Measurements from ENCODE around the gene ZFP37. TPM values are rescaled to one million over a fixed set of nuclear protein-coding genes. Genes with fewer than 3 reads are reported as not detected.
"Not testable (repeated sequence)": the region's sequence is repeated elsewhere in the genome, so short reads cannot be mapped to it uniquely, and the experiment has no call there.

ZFP37 gene
- polyA plus RNA-seq, 4 donors = 0.54 to 2.2 (median 1.00) TPM; not detected in 1

DNA sequence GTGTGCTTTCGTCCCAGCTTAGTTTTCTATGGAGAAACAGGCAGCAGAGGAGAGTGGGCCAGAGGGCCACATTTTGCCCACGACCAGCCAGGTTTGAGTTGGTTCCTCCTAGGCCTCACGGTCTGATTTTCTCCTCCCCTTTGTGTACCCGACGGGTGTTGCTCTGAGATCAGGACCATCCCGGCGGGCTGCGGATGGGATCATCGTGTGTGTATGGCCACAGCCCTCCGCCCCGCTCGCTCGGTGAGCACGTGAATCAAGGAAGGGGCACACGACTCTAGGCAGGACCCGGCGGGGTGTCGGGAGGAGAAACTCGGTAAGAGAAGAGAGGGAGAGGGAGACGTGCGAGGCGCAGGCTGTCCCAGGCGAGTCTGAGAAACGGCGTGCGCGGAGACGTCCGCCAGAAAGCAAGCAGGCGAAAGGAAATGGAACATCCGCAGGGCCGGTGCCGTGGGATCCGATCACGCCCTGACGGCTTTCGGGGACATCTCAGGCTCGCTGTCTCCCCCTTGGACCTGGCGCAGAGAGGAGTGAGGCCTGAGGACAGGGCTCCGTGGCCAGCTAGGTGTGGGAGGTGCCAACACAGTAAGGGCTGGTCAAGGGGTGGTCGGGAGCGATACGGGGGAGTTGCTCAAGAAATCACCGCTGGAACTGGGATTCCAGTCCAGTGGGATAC lies 5.9 kb upstream of the ZFP37 start:
- Histone ChIP-seq H3K27me3 (ENCODE audit: control insufficient read depth in 3 of 3, insufficient read depth in 3 of 3, low read length in 3 of 3) (peaks cover 0 to 33% (median 25%) of the 10 kb centered on the region in 3 donors), H3K9me3 (ENCODE audit: control insufficient read depth in 2 of 2, insufficient read depth in 1 of 2, low read depth in 1 of 2, low read length in 1 of 2) (peaks cover 5 to 34% of the 10 kb centered on the region in 2 donors)
- not testable (repeated sequence) for DNase-seq; H3K36me3 ChIP-seq (ENCODE audit: control insufficient read depth in 3 of 3, insufficient read depth in 2 of 3, low read depth in 1 of 3, low read length in 3 of 3); H3K27ac ChIP-seq (ENCODE audit: low read depth in 1 of 3, low read length in 2 of 3); H3K4me3 ChIP-seq (ENCODE audit: low read depth in 1 of 3, low read length in 3 of 3); H3K4me1 ChIP-seq (ENCODE audit: control insufficient read depth in 3 of 3, insufficient read depth in 2 of 3, low read depth in 1 of 3, low read length in 2 of 3); FAIRE-seq
- 25 to 75% (median 53%) methylated on average over 31 to 43 of the region's 44 CpGs for WGBS, 3 donors

DNA sequence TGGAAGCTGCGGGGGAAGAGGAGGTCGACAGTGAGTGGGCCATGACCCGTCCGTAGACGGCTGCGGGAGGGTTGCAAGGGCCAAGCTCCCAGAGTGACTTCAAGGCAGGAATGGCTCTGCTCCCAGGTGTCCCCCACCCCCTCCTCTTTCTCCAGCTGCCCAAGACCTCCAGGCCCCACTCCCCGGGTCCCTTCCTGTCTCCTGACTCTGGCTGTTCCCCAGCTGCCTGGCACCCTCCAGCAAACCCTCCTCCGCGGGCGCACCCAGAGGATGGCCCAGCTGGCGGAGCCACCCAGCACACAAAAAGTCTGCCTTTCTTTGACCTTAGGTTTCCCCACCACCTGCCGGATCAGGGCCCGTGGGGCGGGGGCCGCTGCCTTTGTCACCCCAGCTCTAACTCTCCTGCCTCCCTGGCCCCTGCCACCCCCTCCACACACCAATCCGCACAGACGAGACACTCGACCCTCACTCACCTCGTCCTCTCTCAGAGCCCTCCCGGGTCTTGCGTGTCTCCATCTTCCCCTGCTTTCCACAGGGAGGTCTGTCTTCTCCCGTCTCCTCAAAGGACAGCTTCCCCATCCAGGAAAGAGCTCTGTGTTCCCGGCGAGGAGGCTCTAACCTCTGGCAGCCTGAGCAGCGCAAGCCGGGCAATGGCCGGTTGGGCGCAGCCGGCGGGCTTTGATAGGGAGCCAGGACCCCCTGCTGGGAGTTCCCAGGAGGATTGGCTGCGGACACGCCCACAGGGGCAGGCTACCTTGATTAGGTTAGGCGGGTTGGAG lies 4.7 kb upstream of the ZFP37 start:
- H3K36me3 ChIP-seq (ENCODE audit: control insufficient read depth in 3 of 3, insufficient read depth in 2 of 3, low read depth in 1 of 3, low read length in 3 of 3); H3K4me1 ChIP-seq (ENCODE audit: control insufficient read depth in 3 of 3, insufficient read depth in 2 of 3, low read depth in 1 of 3, low read length in 2 of 3); DNase-seq; H3K27ac ChIP-seq (ENCODE audit: low read depth in 1 of 3, low read length in 2 of 3); FAIRE-seq; H3K4me3 ChIP-seq (ENCODE audit: low read depth in 1 of 3, low read length in 3 of 3): not testable (repeated sequence)
- 13 to 50% (median 26%) methylated on average over 19 to 23 of the region's 33 CpGs for WGBS, 3 donors
- H3K27me3 ChIP-seq (ENCODE audit: control insufficient read depth in 3 of 3, insufficient read depth in 3 of 3, low read length in 3 of 3) = peaks cover 0 to 33% (median 25%) of the 10 kb centered on the region in 3 donors
- peaks cover 5 to 40% of the 10 kb centered on the region in 2 donors for H3K9me3 ChIP-seq (ENCODE audit: control insufficient read depth in 2 of 2, insufficient read depth in 1 of 2, low read depth in 1 of 2, low read length in 1 of 2)

DNA sequence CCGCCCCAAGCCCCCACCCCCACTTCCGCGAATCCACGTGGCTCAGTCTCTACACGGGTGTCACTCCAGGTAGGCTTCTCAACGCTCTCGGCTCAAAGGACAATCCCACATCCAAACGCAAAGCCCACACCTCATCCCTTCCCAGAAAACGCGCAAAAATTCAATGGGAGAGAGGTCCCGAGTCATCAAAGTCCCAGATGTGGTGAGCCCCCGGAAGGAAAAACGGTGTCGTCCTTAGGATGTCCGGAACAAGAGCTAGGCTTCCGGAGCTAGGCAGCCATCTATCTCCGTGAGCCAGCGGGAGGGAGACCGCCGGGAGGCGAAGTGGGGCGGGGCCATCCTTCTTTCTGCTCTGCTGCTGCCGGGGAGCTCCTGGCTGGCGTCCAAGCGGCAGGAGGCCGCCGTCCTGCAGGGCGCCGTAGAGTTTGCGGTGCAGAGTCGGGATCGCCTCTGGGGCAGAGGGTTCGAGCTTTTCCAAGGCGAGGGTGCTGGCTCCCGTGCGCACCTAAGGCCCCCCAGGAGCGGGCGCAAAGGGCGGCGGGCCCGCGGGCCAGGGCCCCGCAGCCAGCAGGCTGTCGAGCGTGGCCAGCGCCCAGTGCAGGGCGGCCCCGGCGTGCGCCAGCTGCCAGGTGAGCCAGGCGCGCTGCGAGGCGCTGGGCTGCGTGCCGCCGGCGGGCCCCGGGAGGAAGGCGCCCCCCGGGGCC lies 3.2 kb upstream of the ZFP37 start:
- H3K4me3 ChIP-seq (ENCODE audit: low read depth in 1 of 3, low read length in 3 of 3); H3K4me1 ChIP-seq (ENCODE audit: control insufficient read depth in 3 of 3, insufficient read depth in 2 of 3, low read depth in 1 of 3, low read length in 2 of 3); H3K27ac ChIP-seq (ENCODE audit: low read depth in 1 of 3, low read length in 2 of 3); DNase-seq; FAIRE-seq; H3K36me3 ChIP-seq (ENCODE audit: control insufficient read depth in 3 of 3, insufficient read depth in 2 of 3, low read depth in 1 of 3, low read length in 3 of 3): not testable (repeated sequence)
- Histone ChIP-seq H3K9me3 (ENCODE audit: control insufficient read depth in 2 of 2, insufficient read depth in 1 of 2, low read depth in 1 of 2, low read length in 1 of 2) (peaks cover 5 to 54% of the 10 kb centered on the region in 2 donors), H3K27me3 (ENCODE audit: control insufficient read depth in 3 of 3, insufficient read depth in 3 of 3, low read length in 3 of 3) (peaks cover 0 to 33% (median 25%) of the 10 kb centered on the region in 3 donors)
- 6 to 46% (median 22%) methylated on average over 36 to 41 of the region's 61 CpGs for WGBS, 3 donors

DNA sequence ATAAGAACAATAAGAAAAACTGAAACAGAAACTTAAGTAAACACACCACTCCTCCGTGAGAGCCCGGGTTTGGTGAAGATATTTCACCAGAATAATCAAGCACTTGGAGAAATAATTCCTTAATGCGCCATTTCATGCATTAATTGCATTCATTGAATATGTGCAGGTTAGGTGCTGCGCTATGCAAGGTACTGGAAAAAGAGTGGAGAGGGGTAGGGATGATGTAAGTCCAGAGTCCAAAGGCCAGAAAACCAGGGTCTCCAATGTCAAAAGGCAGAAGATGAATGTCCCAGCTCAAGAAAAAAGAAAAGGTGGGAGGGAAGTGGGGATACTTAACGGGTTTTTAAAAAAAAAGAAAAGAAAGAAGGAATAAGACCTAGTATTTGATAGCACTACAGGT lies 669 bp upstream of the ZFP37 start:
- WGBS, 3 donors = 31 to 42% (median 39%) methylated on average over 5 of the region's 5 CpGs
- Histone ChIP-seq H3K27me3 (ENCODE audit: control insufficient read depth in 3 of 3, insufficient read depth in 3 of 3, low read length in 3 of 3) (peaks cover 0 to 26% (median 17%) of the 10 kb centered on the region in 3 donors), H3K4me3 (ENCODE audit: low read depth in 1 of 3, low read length in 3 of 3) (peak overlapping the region; percentile 26 to 66 (median 64)), H3K36me3 (ENCODE audit: control insufficient read depth in 3 of 3, insufficient read depth in 2 of 3, low read depth in 1 of 3, low read length in 3 of 3) (peaks cover 0 to 1% (median 0%) of the 10 kb centered on the region in 3 donors), H3K9me3 (ENCODE audit: control insufficient read depth in 2 of 2, insufficient read depth in 1 of 2, low read depth in 1 of 2, low read length in 1 of 2) (peaks cover 2 to 58% of the 10 kb centered on the region in 2 donors), H3K4me1 (ENCODE audit: control insufficient read depth in 3 of 3, insufficient read depth in 2 of 3, low read depth in 1 of 3, low read length in 2 of 3) (peaks cover 0 to 2% (median 0%) of the 10 kb centered on the region in 3 donors), H3K27ac (ENCODE audit: low read depth in 1 of 3, low read length in 2 of 3) (no peak overlapping the region)
- FAIRE-seq (no peak), DNase-seq (no peak)

DNA sequence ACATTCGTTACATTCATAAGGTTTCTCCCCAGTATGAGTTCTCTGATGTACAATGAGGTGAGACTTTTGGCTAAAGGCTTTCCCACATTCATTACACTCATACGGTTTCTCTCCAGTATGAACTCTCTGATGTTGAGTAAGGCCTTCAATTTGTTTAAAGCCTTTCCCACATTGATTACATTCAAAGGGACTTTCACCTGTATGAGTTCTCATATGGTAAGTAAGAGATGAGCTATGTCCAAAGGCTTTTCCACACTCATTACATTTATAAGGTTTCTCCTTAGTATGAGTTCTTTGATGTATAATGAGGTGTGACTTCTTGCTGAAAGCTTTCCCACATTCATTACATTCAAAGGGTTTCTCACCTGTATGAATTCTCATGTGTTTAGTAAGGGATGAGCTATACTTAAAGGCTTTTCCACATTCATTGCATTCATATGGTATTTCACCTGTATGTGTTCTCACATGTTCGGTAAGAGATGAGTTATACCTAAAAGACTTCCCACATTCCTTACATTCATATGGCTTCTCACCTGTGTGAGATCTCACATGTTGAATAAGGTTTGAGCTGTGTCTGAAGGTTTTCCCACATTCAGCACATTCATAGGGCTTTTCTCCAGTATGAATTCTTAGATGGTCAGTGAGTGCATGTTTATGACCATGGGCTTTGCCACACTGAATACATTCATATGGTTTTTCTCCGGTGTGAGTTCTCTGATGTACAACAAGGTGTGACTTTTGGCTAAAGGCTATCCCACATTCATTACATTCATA lies 13.5 kb downstream of the ZFP37 start:
- Histone ChIP-seq H3K27ac (ENCODE audit: low read depth in 1 of 3, low read length in 2 of 3) (no peak overlapping the region), H3K9me3 (ENCODE audit: control insufficient read depth in 2 of 2, insufficient read depth in 1 of 2, low read depth in 1 of 2, low read length in 1 of 2) (peaks cover 7 to 33% of the 10 kb centered on the region in 2 donors), H3K4me3 (ENCODE audit: low read depth in 1 of 3, low read length in 3 of 3) (no peak overlapping the region), H3K4me1 (ENCODE audit: control insufficient read depth in 3 of 3, insufficient read depth in 2 of 3, low read depth in 1 of 3, low read length in 2 of 3) (no peaks in the 10 kb centered on the region), H3K36me3 (ENCODE audit: control insufficient read depth in 3 of 3, insufficient read depth in 2 of 3, low read depth in 1 of 3, low read length in 3 of 3) (peaks cover 0 to 8% (median 0%) of the 10 kb centered on the region in 3 donors), H3K27me3 (ENCODE audit: control insufficient read depth in 3 of 3, insufficient read depth in 3 of 3, low read length in 3 of 3) (no peaks in the 10 kb centered on the region)
- FAIRE-seq (no peak), DNase-seq (peak in 1 of 2 donors; percentile 7)
- WGBS, 3 donors = 89 to 90% (median 90%) methylated on average over 4 of the region's 4 CpGs

DNA sequence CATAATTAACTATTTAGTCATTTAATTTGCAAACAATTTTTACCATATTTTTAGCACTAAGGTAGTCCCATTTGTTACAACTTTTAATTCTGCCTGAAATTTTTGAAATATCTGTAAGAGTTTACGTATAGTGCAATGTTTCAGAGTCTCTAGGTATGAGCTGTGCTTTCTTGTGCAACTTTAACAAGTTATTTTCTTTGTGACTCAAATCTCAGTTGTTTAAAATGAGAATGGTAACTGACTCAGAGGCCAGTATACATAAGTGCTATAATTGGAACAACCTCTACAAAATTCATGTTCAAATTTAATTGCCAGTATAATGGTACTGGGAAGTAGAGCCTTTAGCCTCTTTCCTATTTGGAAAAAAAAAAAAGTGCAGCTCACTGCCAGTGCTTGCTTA lies 30.3 kb downstream of the ZFP37 start:
- no peaks in the 10 kb centered on the region for H3K4me1 ChIP-seq (ENCODE audit: control insufficient read depth in 3 of 3, insufficient read depth in 2 of 3, low read depth in 1 of 3, low read length in 2 of 3)
- H3K36me3 ChIP-seq (ENCODE audit: control insufficient read depth in 3 of 3, insufficient read depth in 2 of 3, low read depth in 1 of 3, low read length in 3 of 3) = no peaks in the 10 kb centered on the region
- peaks cover 1 to 13% of the 10 kb centered on the region in 2 donors for H3K9me3 ChIP-seq (ENCODE audit: control insufficient read depth in 2 of 2, insufficient read depth in 1 of 2, low read depth in 1 of 2, low read length in 1 of 2)
- DNase-seq (no peak), FAIRE-seq (no peak)
- peaks cover 0 to 2% (median 0%) of the 10 kb centered on the region in 3 donors for H3K27me3 ChIP-seq (ENCODE audit: control insufficient read depth in 3 of 3, insufficient read depth in 3 of 3, low read length in 3 of 3)
- WGBS, 3 donors = 30 to 63% (median 58%) methylated on average over 1 of the region's 1 CpG
- H3K4me3 ChIP-seq (ENCODE audit: low read depth in 1 of 3, low read length in 3 of 3) = no peak overlapping the region
- no peak overlapping the region for H3K27ac ChIP-seq (ENCODE audit: low read depth in 1 of 3, low read length in 2 of 3)

DNA sequence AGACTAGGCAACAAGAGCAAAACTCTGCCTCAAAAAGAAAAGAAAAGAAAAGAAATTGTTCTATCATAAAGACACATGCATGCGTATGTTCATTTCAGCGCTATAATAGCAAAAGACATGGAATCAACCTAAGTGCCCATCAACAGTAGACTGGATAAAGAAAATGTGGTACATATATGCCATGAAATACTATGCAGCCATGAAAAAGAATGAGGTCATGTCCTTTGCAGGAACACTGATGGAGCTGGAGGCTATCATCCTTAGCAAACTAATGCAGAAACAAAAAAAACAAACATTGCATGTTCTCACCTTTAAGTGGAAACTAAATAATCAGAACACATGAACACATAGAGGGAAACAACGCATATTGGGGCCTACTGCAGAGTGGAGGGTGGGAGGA lies 38.3 kb downstream of the ZFP37 start:
- Histone ChIP-seq H3K36me3 (ENCODE audit: control insufficient read depth in 3 of 3, insufficient read depth in 2 of 3, low read depth in 1 of 3, low read length in 3 of 3) (no peaks in the 10 kb centered on the region), H3K27ac (ENCODE audit: low read depth in 1 of 3, low read length in 2 of 3) (no peak overlapping the region), H3K27me3 (ENCODE audit: control insufficient read depth in 3 of 3, insufficient read depth in 3 of 3, low read length in 3 of 3) (peaks cover 0 to 2% (median 0%) of the 10 kb centered on the region in 3 donors), H3K4me1 (ENCODE audit: control insufficient read depth in 3 of 3, insufficient read depth in 2 of 3, low read depth in 1 of 3, low read length in 2 of 3) (no peaks in the 10 kb centered on the region), H3K9me3 (ENCODE audit: control insufficient read depth in 2 of 2, insufficient read depth in 1 of 2, low read depth in 1 of 2, low read length in 1 of 2) (peaks cover 0 to 4% of the 10 kb centered on the region in 2 donors), H3K4me3 (ENCODE audit: low read depth in 1 of 3, low read length in 3 of 3) (no peak overlapping the region)
- no peak for DNase-seq
- no peak for FAIRE-seq
- WGBS, 3 donors = 89 to 95% (median 89%) methylated on average over 3 of the region's 3 CpGs
